Kidney (tissue), 14 donors: ENCODE results near the gene MEX3B. TPM values are rescaled to one million over a fixed set of nuclear protein-coding genes. Genes with fewer than 3 reads are reported as not detected.
"Not testable (repeated sequence)": the region's sequence is repeated elsewhere in the genome, so short reads cannot be mapped to it uniquely, and the experiment has no call there.

Experiments used
- DNase-seq, 5 donors: peaks; one replicate each; pipeline ENCODE4 v3.0.0-alpha.2; 2013 to 2020
- FAIRE-seq: peaks from 2 replicates; lab custom pipeline; 2012; peaks lifted over from hg19 to GRCh38; lab: Jason Lieb, UNC
- H3K27ac ChIP-seq, 2 donors: one replicate each; pipeline ENCODE4 v1.7.0; 2013; ENCODE audit warnings: low read depth in 2 of 2, low read length in 2 of 2, inconsistent platforms in 1 of 2
- H3K27me3 ChIP-seq: one replicate; pipeline ENCODE4 v1.7.1; 2013; ENCODE audit warnings: low read length, inconsistent platforms; ENCODE audit not compliant: control insufficient read depth, insufficient read depth
- H3K36me3 ChIP-seq, 3 donors: one replicate each; pipeline versions ENCODE4 v1.7.0 to v1.7.1; 2013; ENCODE audit warnings: low read length in 3 of 3, control low read depth in 1 of 3, inconsistent platforms in 1 of 3; ENCODE audit not compliant: insufficient read depth in 3 of 3, control insufficient read depth in 2 of 3
- H3K4me1 ChIP-seq, 3 donors: one replicate each; pipeline versions ENCODE4 v1.7.0 to v1.7.1; 2013; ENCODE audit warnings: low read length in 3 of 3, inconsistent platforms in 1 of 3, low read depth in 1 of 3; ENCODE audit not compliant: control insufficient read depth in 2 of 3, insufficient read depth in 2 of 3
- H3K4me3 ChIP-seq, 3 donors: one replicate each; pipeline versions ENCODE4 v1.7.0 to v1.8.1; 2013; ENCODE audit warnings: low read length in 3 of 3, control low read depth in 1 of 3, inconsistent platforms in 1 of 3
- H3K9ac ChIP-seq, 3 donors: one replicate each; pipeline versions ENCODE4 v1.7.0 to v1.7.1; 2013; ENCODE audit warnings: low read length in 3 of 3, control low read depth in 1 of 3, inconsistent platforms in 1 of 3
- H3K9me3 ChIP-seq, 3 donors: one replicate each; pipeline versions ENCODE4 v1.7.0 to v1.7.1; 2013; ENCODE audit warnings: low read length in 3 of 3, control low read depth in 1 of 3, inconsistent platforms in 1 of 3; ENCODE audit not compliant: control insufficient read depth in 2 of 3, insufficient read depth in 1 of 3
- CTCF ChIP-seq: IDR thresholded peaks from 3 replicates; pipeline ENCODE4 v1.5.1; 2012; ENCODE audit warnings: mild to moderate bottlenecking, moderate library complexity, borderline replicate concordance; ENCODE audit not compliant: insufficient read depth; ENCODE audit errors: extremely low read depth
- intact Hi-C: fragments of 100-400 bp; cut with DNase I; formaldehyde crosslinking; loops from one replicate; pipeline ENCODE4 v1.11.1; 2022
- polyA plus RNA-seq: library from polyadenylated mRNA; stranded (reverse); fragments of 350-450 nt; fragmentation: Illumina TruSeq; extraction: RNeasy Lipid Tissue Mini Kit (QIAGEN cat#74804); gene quantifications from one replicate; pipeline ENCODE4 v1.2.3, GENCODE V29; 2014; ENCODE audit warnings: low read depth, low replicate concordance; ENCODE audit not compliant: insufficient read depth
- total RNA-seq: library from RNA; stranded (reverse); fragmentation: NEBNext Ultra II Directional; extraction: Animal tissue kit (Norgen Biotek cat#: 25700); gene quantifications from one replicate; pipeline ENCODE4 v1.2.1, GENCODE V29; 2021
- donor health status: control.
- donor health status: control.
- donor health status: control.
- donor health status: control.
- donor health status: control.
- donor health status: DM: yes; HTN: yes; CAD: no.
- donor health status: Normal renal cell carcinoma (clear cell type).

The MEX3B gene
- total and polyA plus RNA-seq, 2 donors from 2014 or later = 0.28 to 0.91 TPM

- intact Hi-C loops = no loop called here
- Histone ChIP-seq H3K9ac (no peak overlapping the region), H3K4me3 (no peak overlapping the region), H3K36me3 (no peaks in the 10 kb centered on the region), H3K4me1 (no peaks in the 10 kb centered on the region), H3K27me3 (no peaks in the 10 kb centered on the region), H3K9me3 (peaks cover 0 to 5% (median 0%) of the 10 kb centered on the region in 3 donors), H3K27ac (no peak overlapping the region)
- DNase-seq (no peak), FAIRE-seq (no peak)
- no peak for TF ChIP-seq CTCF
Measured at GRCh38 chr15:82003916-82004315, 41.9 kb downstream of the MEX3B start.

- intact Hi-C loops, H3K9ac ChIP-seq, H3K27ac ChIP-seq, H3K9me3 ChIP-seq, H3K36me3 ChIP-seq, H3K27me3 ChIP-seq, DNase-seq, FAIRE-seq, H3K4me1 ChIP-seq, H3K4me3 ChIP-seq: not testable (repeated sequence)
Measured at GRCh38 chr15:81995081-81995480, 50.7 kb downstream of the MEX3B start.

- H3K9ac ChIP-seq = no peak overlapping the region
- H3K27ac ChIP-seq = no peak overlapping the region
- H3K9me3 ChIP-seq = peaks cover 0 to 3% (median 0%) of the 10 kb centered on the region in 3 donors
- TF ChIP-seq CTCF = no peak
- no peaks in the 10 kb centered on the region for H3K27me3 ChIP-seq
- FAIRE-seq (no peak), DNase-seq (no peak)
- no peaks in the 10 kb centered on the region for H3K4me1 ChIP-seq
- no peak overlapping the region for H3K4me3 ChIP-seq
- H3K36me3 ChIP-seq = no peaks in the 10 kb centered on the region
- intact Hi-C loops = no loop called here
Measured at GRCh38 chr15:81992523-81992922, 53.3 kb downstream of the MEX3B start.

Other genes starting within 250 kb of the MEX3B start
- 16.6 TPM for gene EFL1, start 216.7 kb upstream of the MEX3B start, total RNA-seq
- 9.2 TPM for gene EFL1, start 216.7 kb upstream of the MEX3B start, polyA plus RNA-seq
- 3.2 TPM for gene SAXO2, start 216.8 kb upstream of the MEX3B start, total RNA-seq
- 5.1 TPM for gene SAXO2, start 216.8 kb upstream of the MEX3B start, polyA plus RNA-seq